Upper lobe of right lung (tissue), 1 donor: Measurements from ENCODE around the gene SRPX2. TPM values are rescaled to one million over a fixed set of nuclear protein-coding genes. Genes with fewer than 3 reads are reported as not detected.

Experiments used
- ATAC-seq: fragments of 200-7000 bp; cut with Tn5 transposase; one replicate; pipeline ENCODE4 v1.9.1; 2020; ENCODE audit warnings: mild to moderate bottlenecking, moderate library complexity
- DNase-seq: peaks from one replicate; pipeline ENCODE4 v3.0.0-alpha.2; 2020
- H3K27ac ChIP-seq: fragments of 200-600 bp; one replicate; pipeline ENCODE4 v1.8.0; 2022
- H3K27me3 ChIP-seq: fragments of 200-600 bp; one replicate; pipeline ENCODE4 v1.8.0; 2022; ENCODE audit warnings: mild to moderate bottlenecking
- H3K36me3 ChIP-seq: fragments of 200-600 bp; one replicate; pipeline ENCODE4 v1.8.0; 2022
- H3K4me1 ChIP-seq: fragments of 200-600 bp; one replicate; pipeline ENCODE4 v1.8.0; 2022
- H3K4me3 ChIP-seq: fragments of 200-600 bp; one replicate; pipeline ENCODE4 v1.8.0; 2022; ENCODE audit warnings: mild to moderate bottlenecking
- H3K9me3 ChIP-seq: fragments of 200-600 bp; one replicate; pipeline ENCODE4 v1.8.0; 2022
- intact Hi-C: fragments of 100-400 bp; cut with DNase I; formaldehyde crosslinking; loops from one replicate; pipeline ENCODE4 v1.11.0; 2022
- long read RNA-seq: library from polyadenylated mRNA; unstranded; transcript quantifications from one replicate; pipeline ENCODE4 v2.0.0, GENCODE V29; 2021
- total RNA-seq: library from RNA; stranded (reverse); fragmentation: NEBNext Ultra II Directional; extraction: Animal tissue kit (Norgen Biotek cat#: 25700); gene quantifications from one replicate; pipeline ENCODE4 v1.2.1, GENCODE V29; 2021
- TF ChIP-seq, protein P1 (sequence below): fragments of 200-600 bp; IDR thresholded peaks from one replicate; pipeline ENCODE4 v1.8.0; 2022; ENCODE audit warnings: antibody characterized with exemption
- donor health status: DM: no; HTN: yes; CAD: no; lungs with severe emphysema.

SRPX2 gene, protein sequence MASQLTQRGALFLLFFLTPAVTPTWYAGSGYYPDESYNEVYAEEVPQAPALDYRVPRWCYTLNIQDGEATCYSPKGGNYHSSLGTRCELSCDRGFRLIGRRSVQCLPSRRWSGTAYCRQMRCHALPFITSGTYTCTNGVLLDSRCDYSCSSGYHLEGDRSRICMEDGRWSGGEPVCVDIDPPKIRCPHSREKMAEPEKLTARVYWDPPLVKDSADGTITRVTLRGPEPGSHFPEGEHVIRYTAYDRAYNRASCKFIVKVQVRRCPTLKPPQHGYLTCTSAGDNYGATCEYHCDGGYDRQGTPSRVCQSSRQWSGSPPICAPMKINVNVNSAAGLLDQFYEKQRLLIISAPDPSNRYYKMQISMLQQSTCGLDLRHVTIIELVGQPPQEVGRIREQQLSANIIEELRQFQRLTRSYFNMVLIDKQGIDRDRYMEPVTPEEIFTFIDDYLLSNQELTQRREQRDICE
- total RNA-seq, result 39.1 TPM
- long read RNA-seq, full-length matches to known transcripts, result 16 of 30 reads
- long read RNA-seq, partial matches to known transcripts, result 3 of 30 reads
- long read RNA-seq, other reads (novel, unspliced or antisense), result 11 of 30 reads

DNA sequence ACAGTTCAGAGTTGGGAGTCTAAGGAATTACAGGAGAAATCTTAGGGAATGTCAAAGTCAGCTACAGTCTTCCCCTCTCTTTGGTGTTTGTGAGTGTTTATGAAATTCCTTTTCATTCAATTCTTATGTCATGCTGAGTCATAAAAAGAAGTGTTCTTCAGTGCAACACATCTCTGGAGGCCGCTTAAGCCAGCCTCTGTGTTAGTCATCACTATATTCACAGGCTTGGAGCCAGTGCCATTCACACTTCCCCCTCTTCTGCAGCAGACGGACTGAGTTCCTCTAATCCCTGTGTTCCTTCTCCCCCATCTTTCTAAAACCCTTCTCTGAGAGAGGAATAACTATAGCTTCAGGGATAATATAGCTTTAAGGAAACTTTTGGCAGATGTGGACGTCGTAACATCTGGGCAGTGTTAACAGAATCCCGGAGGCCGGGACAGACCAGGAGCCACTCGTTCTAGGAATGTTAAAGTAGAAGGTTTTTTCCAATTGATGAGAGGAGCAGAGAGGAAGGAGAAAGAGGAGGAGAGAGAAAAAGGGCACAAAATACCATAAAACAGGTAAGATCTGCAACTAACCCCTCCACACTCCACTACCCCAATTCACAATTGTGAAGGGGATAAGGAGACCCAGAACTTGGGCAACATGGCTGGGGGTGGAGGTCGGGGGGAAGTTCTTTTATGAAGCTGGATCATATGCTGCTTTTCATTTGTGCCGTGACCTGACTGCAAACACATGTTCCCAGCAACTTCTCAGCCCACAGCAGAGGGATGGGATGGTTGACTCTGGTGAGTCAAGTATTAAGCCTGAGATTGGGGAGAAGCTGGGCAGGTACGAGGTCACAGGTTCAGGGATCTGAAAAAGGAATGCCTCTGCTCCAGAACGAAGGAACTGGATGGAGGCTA is at the start of gene SRPX2:
SRPX2 (plus strand) TSS at position 244 of the 905 bp plus-strand sequence. CDS start 2,124 bp downstream, outside the sequence.
- Histone ChIP-seq H3K9me3 (no peaks in the 10 kb centered on the region), H3K27me3 (no peaks in the 10 kb centered on the region), H3K4me3 (peak within 1 kb of the TSS; percentile 39), H3K4me1 (peaks cover 4% of the 10 kb centered on the region), H3K27ac (peak within 1 kb of the TSS; percentile 55), H3K36me3 (no peaks in the 10 kb centered on the region)
- no peak for DNase-seq
- TF ChIP-seq, protein P1, sequence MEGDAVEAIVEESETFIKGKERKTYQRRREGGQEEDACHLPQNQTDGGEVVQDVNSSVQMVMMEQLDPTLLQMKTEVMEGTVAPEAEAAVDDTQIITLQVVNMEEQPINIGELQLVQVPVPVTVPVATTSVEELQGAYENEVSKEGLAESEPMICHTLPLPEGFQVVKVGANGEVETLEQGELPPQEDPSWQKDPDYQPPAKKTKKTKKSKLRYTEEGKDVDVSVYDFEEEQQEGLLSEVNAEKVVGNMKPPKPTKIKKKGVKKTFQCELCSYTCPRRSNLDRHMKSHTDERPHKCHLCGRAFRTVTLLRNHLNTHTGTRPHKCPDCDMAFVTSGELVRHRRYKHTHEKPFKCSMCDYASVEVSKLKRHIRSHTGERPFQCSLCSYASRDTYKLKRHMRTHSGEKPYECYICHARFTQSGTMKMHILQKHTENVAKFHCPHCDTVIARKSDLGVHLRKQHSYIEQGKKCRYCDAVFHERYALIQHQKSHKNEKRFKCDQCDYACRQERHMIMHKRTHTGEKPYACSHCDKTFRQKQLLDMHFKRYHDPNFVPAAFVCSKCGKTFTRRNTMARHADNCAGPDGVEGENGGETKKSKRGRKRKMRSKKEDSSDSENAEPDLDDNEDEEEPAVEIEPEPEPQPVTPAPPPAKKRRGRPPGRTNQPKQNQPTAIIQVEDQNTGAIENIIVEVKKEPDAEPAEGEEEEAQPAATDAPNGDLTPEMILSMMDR, result no peak
- intact Hi-C loops, result no loop called here
- peak; percentile 92 for ATAC-seq

DNA sequence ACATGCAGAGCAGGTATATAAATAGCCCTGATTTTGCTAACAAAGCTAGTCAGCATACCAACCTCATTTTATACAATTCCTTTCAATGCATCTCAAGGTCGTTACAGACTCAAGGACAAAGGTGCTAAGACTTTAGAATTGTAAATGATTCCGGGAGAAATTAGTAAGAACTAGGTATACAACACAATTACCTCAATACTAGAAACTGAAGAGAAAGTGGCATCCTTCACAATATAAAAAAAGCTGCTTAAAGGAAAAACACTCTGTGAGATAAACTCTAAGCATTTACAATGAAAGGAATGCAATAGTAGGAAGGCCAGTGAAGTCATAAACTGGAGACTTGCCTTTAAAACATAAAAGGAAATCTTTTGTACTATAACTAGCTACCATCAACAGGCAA is 47.4 kb upstream of the SRPX2 start:
- ATAC-seq (no peak), DNase-seq (no peak)
- H3K9me3 ChIP-seq, result no peaks in the 10 kb centered on the region
- TF ChIP-seq, protein P1, result no peak
- H3K36me3 ChIP-seq, result no peaks in the 10 kb centered on the region
- H3K27ac ChIP-seq, result no peak overlapping the region
- H3K4me1 ChIP-seq, result no peaks in the 10 kb centered on the region
- no peaks in the 10 kb centered on the region for H3K27me3 ChIP-seq
- intact Hi-C loops, result no loop called here
- no peak overlapping the region for H3K4me3 ChIP-seq

DNA sequence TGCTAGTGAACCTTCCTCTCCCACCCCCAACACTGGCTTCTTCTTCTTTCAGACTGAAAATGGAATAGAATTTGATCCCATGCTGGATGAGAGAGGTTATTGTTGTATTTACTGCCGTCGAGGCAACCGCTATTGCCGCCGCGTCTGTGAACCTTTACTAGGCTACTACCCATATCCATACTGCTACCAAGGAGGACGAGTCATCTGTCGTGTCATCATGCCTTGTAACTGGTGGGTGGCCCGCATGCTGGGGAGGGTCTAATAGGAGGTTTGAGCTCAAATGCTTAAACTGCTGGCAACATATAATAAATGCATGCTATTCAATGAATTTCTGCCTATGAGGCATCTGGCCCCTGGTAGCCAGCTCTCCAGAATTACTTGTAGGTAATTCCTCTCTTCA is 44.5 kb upstream of the SRPX2 start:
- no peaks in the 10 kb centered on the region for H3K9me3 ChIP-seq
- H3K27ac ChIP-seq, result no peak overlapping the region
- H3K36me3 ChIP-seq, result no peaks in the 10 kb centered on the region
- H3K4me1 ChIP-seq, result no peaks in the 10 kb centered on the region
- DNase-seq (no peak), ATAC-seq (no peak)
- TF ChIP-seq, protein P1, result no peak
- H3K27me3 ChIP-seq, result no peaks in the 10 kb centered on the region
- no peak overlapping the region for H3K4me3 ChIP-seq
- intact Hi-C loops, result no loop called here

DNA sequence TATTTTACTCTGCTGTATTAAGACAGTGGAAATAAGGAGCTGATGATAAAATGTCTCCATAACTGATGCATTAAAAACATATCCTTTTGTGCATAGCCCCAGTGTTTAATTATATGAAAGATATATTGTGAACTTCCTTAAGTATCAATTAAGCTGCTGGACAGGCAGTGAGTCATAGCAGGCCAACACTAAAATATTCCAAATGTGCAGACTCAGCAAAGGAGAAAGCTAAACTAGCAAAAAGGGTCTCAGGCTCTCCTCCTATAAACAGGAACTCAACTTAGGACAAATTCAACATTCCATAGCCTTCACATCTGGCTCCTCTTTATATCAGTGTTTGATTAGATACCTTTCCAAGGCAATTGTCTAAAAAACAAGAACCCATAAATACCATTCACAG is 43.7 kb upstream of the SRPX2 start:
- no peaks in the 10 kb centered on the region for H3K36me3 ChIP-seq
- intact Hi-C loops, result no loop called here
- no peak overlapping the region for H3K4me3 ChIP-seq
- no peaks in the 10 kb centered on the region for H3K9me3 ChIP-seq
- DNase-seq, result no peak
- H3K27ac ChIP-seq, result no peak overlapping the region
- TF ChIP-seq, protein P1, result no peak
- H3K4me1 ChIP-seq, result no peaks in the 10 kb centered on the region
- no peaks in the 10 kb centered on the region for H3K27me3 ChIP-seq
- ATAC-seq, result no peak

DNA sequence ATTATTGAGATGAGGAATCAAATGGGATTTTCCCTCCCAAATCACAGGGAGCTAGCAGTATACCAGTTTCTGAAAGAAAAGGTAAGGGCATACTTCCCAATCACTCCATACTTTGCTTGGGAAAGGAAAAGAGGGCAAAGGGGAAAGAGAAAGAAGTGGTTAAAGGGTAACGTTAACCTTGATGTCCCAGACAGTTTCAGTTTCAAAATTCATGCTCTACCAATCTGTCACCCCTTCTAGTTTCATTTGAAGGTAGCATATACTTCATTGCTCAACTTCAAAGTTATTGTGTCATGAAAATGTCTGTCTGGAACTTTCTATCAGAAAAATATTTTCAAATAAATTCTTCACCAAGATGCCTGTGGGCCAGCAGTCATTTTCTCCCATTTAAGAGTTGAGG is 43.2 kb upstream of the SRPX2 start:
- H3K9me3 ChIP-seq, result no peaks in the 10 kb centered on the region
- H3K27me3 ChIP-seq, result no peaks in the 10 kb centered on the region
- H3K4me1 ChIP-seq, result no peaks in the 10 kb centered on the region
- DNase-seq, result no peak
- intact Hi-C loops, result no loop called here
- H3K4me3 ChIP-seq, result no peak overlapping the region
- TF ChIP-seq, protein P1, result no peak
- no peak overlapping the region for H3K27ac ChIP-seq
- H3K36me3 ChIP-seq, result no peaks in the 10 kb centered on the region
- no peak for ATAC-seq
